H1 (cell line): ENCODE measurements around the gene OSBPL9. TPM values are rescaled to one million over a fixed set of nuclear protein-coding genes. Genes with fewer than 3 reads are reported as not detected.

Experiments
- CTCF ChIA-PET: fragments of 300-600 bp; sonication (Branson Sonifier 250); formaldehyde crosslinking; loops from one replicate; lab custom pipeline; 2021; ENCODE audit not compliant: partially characterized antibody; lab: Charles Lee
- POLR2A ChIA-PET: fragments of 300-600 bp; sonication (Branson Sonifier 250); formaldehyde crosslinking; loops from one replicate; lab custom pipeline; 2021; ENCODE audit warnings: inconsistent platforms; ENCODE audit not compliant: partially characterized antibody; lab: Charles Lee
- DNase-seq, 2 experiments: peaks; one replicate each; pipeline versions ENCODE4 v3.0.0 to v3.0.0-alpha.2; 2010 to 2022; ENCODE audit warnings: low spot score in 2 of 2, low read depth in 1 of 2, mixed read lengths in 1 of 2
- FAIRE-seq: peaks from 2 replicates; lab custom pipeline; 2011; peaks lifted over from hg19 to GRCh38; lab: Jason Lieb, UNC
- H2AFZ ChIP-seq: 2 replicates; pipeline ENCODE4 v1.8.1; 2012; ENCODE audit warnings: low read length, inconsistent platforms
- H2AK5ac ChIP-seq: 2 replicates; pipeline ENCODE4 v1.6.1; 2013; ENCODE audit warnings: low read depth, low read length
- H2BK120ac ChIP-seq: replicated peaks from 2 replicates; pipeline ENCODE3; 2013; ENCODE audit warnings: low read depth, low read length, inconsistent platforms
- H2BK12ac ChIP-seq: 2 replicates; pipeline ENCODE4 v1.6.1; 2013; ENCODE audit warnings: low read depth, low read length
- H2BK15ac ChIP-seq: 2 replicates; pipeline ENCODE4 v1.6.1; 2013; ENCODE audit warnings: low read length
- H2BK20ac ChIP-seq: 2 replicates; pipeline ENCODE4 v1.6.1; 2013; ENCODE audit warnings: low read length
- H2BK5ac ChIP-seq: 2 replicates; pipeline ENCODE4 v1.6.1; 2013; ENCODE audit warnings: low read depth, low read length
- H3K14ac ChIP-seq: 2 replicates; pipeline ENCODE4 v1.6.1; 2013; ENCODE audit warnings: inconsistent platforms; ENCODE audit not compliant: insufficient read length
- H3K18ac ChIP-seq: 2 replicates; pipeline ENCODE4 v1.6.1; 2013; ENCODE audit warnings: low read length; ENCODE audit errors: extremely low read depth
- H3K23ac ChIP-seq: 2 replicates; pipeline ENCODE4 v1.6.1; 2013; ENCODE audit warnings: inconsistent platforms; ENCODE audit not compliant: insufficient read length
- H3K23me2 ChIP-seq: 2 replicates; pipeline ENCODE4 v1.6.1; 2013; ENCODE audit warnings: low read depth, low read length
- H3K27ac ChIP-seq: 2 replicates; pipeline ENCODE4 v1.6.1; 2011; ENCODE audit warnings: low read depth, low read length, inconsistent platforms
- H3K27me3 ChIP-seq, 4 experiments: replicated peaks in 1 of 4; 1 replicate in 1 of 4; 2 replicates in 3 of 4; pipeline versions ENCODE4 v1.6.1 to v1.8.1; 2011 to 2013; ENCODE audit warnings: low read length in 3 of 4, mild to moderate bottlenecking in 3 of 4, inconsistent platforms in 2 of 4, mixed read lengths in 2 of 4, moderate library complexity in 1 of 4; ENCODE audit not compliant: control insufficient read depth in 3 of 4, insufficient read depth in 3 of 4; ENCODE audit errors: extremely low read depth in 1 of 4
- H3K36me3 ChIP-seq, 4 experiments: 2 replicates each; pipeline versions ENCODE4 v1.6.1 to v1.8.1; 2011 to 2013; ENCODE audit warnings: mild to moderate bottlenecking in 4 of 4, low read length in 3 of 4, moderate library complexity in 2 of 4, control low read depth in 1 of 4, inconsistent platforms in 1 of 4; ENCODE audit not compliant: insufficient read depth in 4 of 4, control insufficient read depth in 2 of 4
- H3K4ac ChIP-seq: replicated peaks from 2 replicates; pipeline ENCODE3; 2013; ENCODE audit warnings: low read length, low read depth, mixed read lengths, inconsistent platforms; ENCODE audit not compliant: insufficient read length
- H3K4me1 ChIP-seq, 4 experiments: replicated peaks in 1 of 4; 1 replicate in 1 of 4; 2 replicates in 3 of 4; pipeline versions ENCODE4 v1.6.1 to v1.8.1; 2011 to 2013; ENCODE audit warnings: low read length in 3 of 4, inconsistent platforms in 2 of 4, mixed read lengths in 1 of 4; ENCODE audit not compliant: insufficient read depth in 4 of 4, control insufficient read depth in 3 of 4
- H3K4me2 ChIP-seq, 2 experiments: 2 replicates each; pipeline versions ENCODE4 v1.6.1 to v1.8.1; 2011 to 2013; ENCODE audit warnings: low read depth in 2 of 2, low read length in 2 of 2, control low read depth in 1 of 2, inconsistent platforms in 1 of 2, mild to moderate bottlenecking in 1 of 2; ENCODE audit not compliant: insufficient read depth in 1 of 2
- H3K4me3 ChIP-seq, 4 experiments: fragments of 200-600, 300-600 bp in 1 of 4; sonication (generic), shearing (Covaris generic), sonication (Bioruptor Twin) in 1 of 4; 2 replicates each; pipeline versions ENCODE4 v1.5.1 to v1.8.1; 2011 to 2016; ENCODE audit warnings: low read length in 4 of 4, low read depth in 3 of 4, control low read depth in 2 of 4, inconsistent platforms in 2 of 4, mild to moderate bottlenecking in 2 of 4, mixed read lengths in 1 of 4, moderate library complexity in 1 of 4; ENCODE audit not compliant: insufficient read depth in 2 of 4; ENCODE audit errors: extremely low read depth in 1 of 4
- H3K56ac ChIP-seq: replicated peaks from 2 replicates; pipeline ENCODE3; 2013; ENCODE audit warnings: low read depth, mild to moderate bottlenecking, mixed read lengths, low read length, inconsistent platforms; ENCODE audit not compliant: insufficient read length
- H3K79me1 ChIP-seq: 2 replicates; pipeline ENCODE4 v1.6.1; 2013; ENCODE audit warnings: low read depth, low read length, control low read depth
- H3K79me2 ChIP-seq, 2 experiments: 2 replicates each; pipeline versions ENCODE4 v1.6.1 to v1.8.1; 2012 to 2013; ENCODE audit warnings: low read length in 2 of 2, mild to moderate bottlenecking in 2 of 2, inconsistent platforms in 1 of 2; ENCODE audit not compliant: insufficient read depth in 2 of 2, control insufficient read depth in 1 of 2
- H3K9ac ChIP-seq, 4 experiments: replicated peaks in 1 of 4; 1 replicate in 1 of 4; 2 replicates in 3 of 4; pipeline versions ENCODE4 v1.6.1 to v1.8.1; 2011 to 2013; ENCODE audit warnings: low read depth in 3 of 4, low read length in 3 of 4, control low read depth in 2 of 4, mild to moderate bottlenecking in 2 of 4, moderate library complexity in 2 of 4, inconsistent platforms in 1 of 4; ENCODE audit errors: extremely low read depth in 1 of 4
- H3K9me3 ChIP-seq, 2 experiments: 2 replicates each; pipeline versions ENCODE4 v1.6.1 to v1.8.1; 2012 to 2013; ENCODE audit warnings: mild to moderate bottlenecking in 2 of 2, moderate library complexity in 2 of 2, control low read depth in 1 of 2, inconsistent platforms in 1 of 2, low read depth in 1 of 2, low read length in 1 of 2, mixed read lengths in 1 of 2; ENCODE audit not compliant: insufficient read depth in 2 of 2
- H4K20me1 ChIP-seq, 2 experiments: replicated peaks in 1 of 2; 2 replicates each; pipeline versions ENCODE3 to v1.8.1; 2011 to 2013; ENCODE audit warnings: inconsistent platforms in 2 of 2, low read length in 2 of 2, mild to moderate bottlenecking in 1 of 2; ENCODE audit not compliant: insufficient read depth in 2 of 2, control insufficient read depth in 1 of 2
- H4K5ac ChIP-seq: 2 replicates; pipeline ENCODE4 v1.6.1; 2013; ENCODE audit warnings: low read length, low read depth, mixed read lengths, inconsistent platforms; ENCODE audit not compliant: insufficient read length
- H4K8ac ChIP-seq: 2 replicates; pipeline ENCODE4 v1.8.0; 2013; ENCODE audit warnings: mild to moderate bottlenecking, moderate library complexity, low read length, inconsistent platforms; ENCODE audit not compliant: insufficient read depth; ENCODE audit errors: extremely low read depth
- H4K91ac ChIP-seq: replicated peaks from 2 replicates; pipeline ENCODE3; 2013; ENCODE audit warnings: low read length, mixed read lengths, inconsistent platforms; ENCODE audit not compliant: insufficient read length
- CHD2 ChIP-seq: IDR thresholded peaks from 2 replicates; pipeline ENCODE4 v1.6.1; 2012; ENCODE audit warnings: low read length, improper control_type of control experiment
- RBBP5 ChIP-seq: IDR thresholded peaks from 2 replicates; pipeline ENCODE4 v1.7.1; 2012; ENCODE audit warnings: low read depth, mild to moderate bottlenecking, inconsistent platforms, low read length, moderate library complexity, borderline replicate concordance
- RFX5 ChIP-seq: IDR thresholded peaks from 2 replicates; pipeline ENCODE4 v1.6.1; 2011; ENCODE audit warnings: low read depth, low read length, improper control_type of control experiment, borderline replicate concordance
- polyA plus RNA-seq, 7 experiments: library from polyadenylated mRNA; depleted of rRNA in 3 of 7; stranded (reverse) in 5 of 7; unstranded in 2 of 7; fragments of >200 nt in 5 of 7; fragments of 200-250 nt in 2 of 7; gene quantifications; 1 replicate in 5 of 7; 2 replicates in 1 of 7; 4 replicates in 1 of 7; pipeline versions ENCODE4 v1.2.1 to v1.2.3, GENCODE V29; 2011 to 2013; ENCODE audit warnings: missing spikeins in 2 of 7, mixed read lengths in 2 of 7
- total RNA-seq: library from RNA; stranded (reverse); fragmentation: NEBNext Ultra II Directional; extraction: Animal tissue kit (Norgen Biotek cat#: 25700); gene quantifications from 2 replicates; pipeline ENCODE4 v1.2.1, GENCODE V29; 2021

Gene OSBPL9
- total and polyA plus RNA-seq, 2 of the 8 experiments (the other 6 are each of a cell fraction or from before 2014, with no cell fraction given) = 58.2 to 71.6 TPM

DNA sequence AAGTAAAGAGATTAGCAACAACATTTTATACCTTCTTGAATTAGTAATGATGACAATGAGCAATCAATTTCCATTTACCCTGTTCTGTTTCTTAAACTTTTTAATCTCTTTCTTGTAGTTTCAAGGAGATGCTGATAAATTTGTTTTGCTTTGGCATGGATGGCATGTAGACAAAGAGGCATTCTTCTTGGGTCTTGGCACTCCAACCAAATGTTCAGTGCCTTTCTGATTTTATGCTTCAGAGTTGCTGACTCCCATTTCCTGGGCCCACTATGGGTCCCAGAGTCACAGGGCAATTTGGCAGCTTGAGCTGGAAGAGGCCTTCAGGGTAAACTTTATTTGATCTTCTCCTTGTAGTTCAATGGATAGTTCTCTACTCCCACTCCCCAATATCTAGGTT is 42.1 kb upstream of the OSBPL9 start:
- Histone ChIP-seq H2BK15ac (no peak overlapping the region), H2AK5ac (no peak overlapping the region), H3K23me2 (no peaks in the 10 kb centered on the region), H3K79me1 (no peaks in the 10 kb centered on the region), H3K14ac (no peak overlapping the region), H3K4me3 (no peak overlapping the region), H2BK20ac (no peak overlapping the region), H3K79me2 (no peaks in the 10 kb centered on the region), H3K9me3 (no peaks in the 10 kb centered on the region), H3K27ac (no peak overlapping the region), H4K20me1 (no peaks in the 10 kb centered on the region), H3K9ac (no peak overlapping the region), H3K56ac (no peak overlapping the region), H3K4me2 (no peak overlapping the region), H2BK12ac (no peak overlapping the region), H3K4me1 (peaks cover 0 to under 1% (median 0%) of the 10 kb centered on the region in 4 experiments; a peak in 2 of 7 replicates), H3K23ac (no peak overlapping the region), H2BK120ac (no peak overlapping the region), H4K91ac (no peak overlapping the region), H4K5ac (no peak overlapping the region), H4K8ac (no peak overlapping the region), H3K18ac (no peak overlapping the region), H3K36me3 (no peaks in the 10 kb centered on the region), H2BK5ac (no peak overlapping the region), H2AFZ (no peak overlapping the region), H3K4ac (no peak overlapping the region), H3K27me3 (no peaks in the 10 kb centered on the region)
- CTCF ChIA-PET = no interaction called here
- DNase-seq (no peak), FAIRE-seq (no peak)
- POLR2A ChIA-PET = interaction anchor here (0.6 to 0.7 kb wide), 2 partner anchors 39 to 152 kb away, joined by 3 read pairs; no protein-coding TSS in a partner anchor
- no peak for TF ChIP-seq RBBP5
- no peak for TF ChIP-seq RFX5
- TF ChIP-seq CHD2 = no peak
